ENCODE data around the gene ZNF618.
"Not testable (repeated sequence)": the region's sequence is repeated elsewhere in the genome, so short reads cannot be mapped to it uniquely, and the experiment has no call there.

ZNF618 gene

DNA sequence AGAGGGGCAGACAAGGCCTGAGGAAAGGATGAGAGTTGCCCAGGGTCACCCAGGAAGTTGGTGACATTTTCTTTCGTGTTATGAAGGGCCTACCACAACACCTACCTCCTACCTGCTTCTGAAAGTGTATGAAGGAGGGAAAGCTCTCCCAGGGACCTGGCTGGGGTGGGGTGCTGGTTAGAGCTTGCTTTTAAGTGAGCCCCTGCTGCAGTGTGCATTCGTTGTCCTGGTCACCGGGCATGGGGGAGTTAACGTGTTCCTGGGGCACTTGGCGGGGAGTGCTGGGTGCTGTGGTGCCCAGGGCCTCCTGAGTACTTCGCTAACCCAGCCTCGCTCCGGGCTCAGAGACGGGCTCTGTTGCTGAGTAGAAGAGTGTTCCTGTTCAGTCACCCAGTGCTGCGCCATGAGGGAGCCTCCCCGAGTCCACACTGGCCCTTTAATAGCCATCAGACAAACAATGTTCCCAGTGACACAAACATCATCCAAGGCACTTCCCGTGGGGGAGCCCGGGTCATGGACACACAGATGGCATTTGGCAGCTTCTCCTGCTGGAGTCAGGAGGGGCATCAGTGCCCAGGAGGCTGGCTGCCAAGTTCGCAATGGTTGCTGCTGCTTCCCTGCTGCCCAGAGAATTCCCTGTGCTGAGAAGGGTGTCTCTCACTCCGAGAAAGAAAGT is 116.3 kb downstream of the ZNF618 start:
- DNase-seq: no peak

DNA sequence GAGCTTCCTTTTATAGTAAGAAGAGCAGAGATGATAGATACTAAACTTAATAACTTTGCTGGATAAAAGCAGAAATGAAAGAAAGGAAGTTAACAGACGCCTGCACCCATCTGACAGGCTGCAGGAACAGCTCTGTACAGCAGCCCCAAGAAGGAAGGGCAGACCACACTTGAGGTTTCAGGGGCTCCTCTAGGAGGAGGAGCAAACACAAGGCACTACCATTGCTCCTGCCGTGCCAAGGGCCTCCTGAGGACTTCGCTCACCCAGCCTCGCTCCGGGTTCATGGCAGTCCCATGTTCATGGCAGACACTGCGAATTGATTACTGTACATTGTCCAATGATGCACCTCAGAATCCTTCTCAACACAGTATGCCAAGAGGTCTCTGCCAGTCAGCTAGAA is 116.9 kb downstream of the ZNF618 start:
- DNase-seq: no peak

- DNase-seq: no peak
Observed at GRCh38 chr9:113993838-113994540, 117.9 kb downstream of the ZNF618 start.

GRCh38 chr9:113995401-113995800 is 119.3 kb downstream of the ZNF618 start:
- DNase-seq: no peak

- DNase-seq: no peak
Observed at GRCh38 chr9:113995963-113996362, 119.9 kb downstream of the ZNF618 start.

- DNase-seq: no peak
Observed at GRCh38 chr9:113996531-113997001, 120.5 kb downstream of the ZNF618 start.

DNA sequence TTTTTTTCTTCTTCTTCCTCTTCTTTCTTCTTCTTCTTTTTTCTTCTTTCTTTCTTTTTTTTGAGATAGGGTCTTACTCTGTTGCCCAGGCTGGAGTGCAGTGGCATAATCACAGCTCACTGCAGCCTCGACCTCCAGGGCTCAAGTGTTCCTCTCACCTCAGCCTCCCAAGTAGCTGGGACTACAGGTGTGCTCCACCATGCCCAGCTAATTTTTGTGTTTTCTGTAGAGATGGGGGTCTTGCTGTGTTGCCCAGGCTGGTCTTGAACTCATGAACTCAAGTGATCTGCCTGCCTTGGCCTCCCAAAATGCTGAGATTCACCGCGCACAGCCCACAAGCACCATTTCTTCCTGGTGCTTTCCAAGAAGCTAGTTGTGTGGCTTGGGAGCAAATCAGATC is 121.0 kb downstream of the ZNF618 start:
- not testable (repeated sequence) for DNase-seq

DNA sequence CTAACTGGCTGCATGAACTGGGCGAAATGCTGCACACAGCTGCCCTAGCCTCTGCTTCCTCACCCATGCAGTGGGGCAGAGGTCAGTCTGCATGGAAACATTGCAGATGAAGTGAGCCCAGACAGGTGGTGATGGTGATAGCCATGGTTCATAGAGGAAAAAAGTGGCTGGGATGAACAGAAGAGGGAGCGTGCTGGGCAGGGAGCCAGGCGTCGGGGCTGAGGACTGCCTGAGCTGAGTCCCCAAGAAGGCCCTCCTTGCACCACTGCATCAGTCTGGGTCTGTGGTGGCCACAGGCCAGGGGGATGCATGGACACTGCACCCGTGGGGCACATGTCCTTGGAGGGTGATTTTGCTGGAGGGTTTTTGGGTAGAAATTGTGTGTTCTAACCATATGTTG is 121.5 kb downstream of the ZNF618 start:
- DNase-seq: no peak

DNA sequence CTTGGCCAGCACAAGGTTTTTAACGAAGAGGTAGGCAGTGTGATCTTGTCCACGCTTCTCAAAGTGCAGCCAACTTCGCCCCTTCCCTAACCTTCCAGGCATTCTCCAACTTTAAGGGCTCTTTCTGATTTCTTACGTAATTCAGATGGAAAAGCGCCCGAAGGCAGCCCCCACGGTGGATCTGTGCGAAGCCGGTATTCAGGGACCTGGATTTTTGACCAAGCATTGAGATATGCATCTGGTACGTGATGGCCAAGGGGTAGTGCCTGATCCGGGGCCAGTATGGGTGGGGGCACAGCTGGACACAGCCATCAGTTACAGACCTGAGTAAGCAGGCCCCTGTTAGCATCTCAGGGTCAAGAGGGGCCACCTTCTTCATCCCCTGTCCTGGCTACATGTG is 122.0 kb downstream of the ZNF618 start:
- no peak for DNase-seq

GRCh38 chr9:113998525-113999255 is 122.6 kb downstream of the ZNF618 start:
- no peak for DNase-seq

DNA sequence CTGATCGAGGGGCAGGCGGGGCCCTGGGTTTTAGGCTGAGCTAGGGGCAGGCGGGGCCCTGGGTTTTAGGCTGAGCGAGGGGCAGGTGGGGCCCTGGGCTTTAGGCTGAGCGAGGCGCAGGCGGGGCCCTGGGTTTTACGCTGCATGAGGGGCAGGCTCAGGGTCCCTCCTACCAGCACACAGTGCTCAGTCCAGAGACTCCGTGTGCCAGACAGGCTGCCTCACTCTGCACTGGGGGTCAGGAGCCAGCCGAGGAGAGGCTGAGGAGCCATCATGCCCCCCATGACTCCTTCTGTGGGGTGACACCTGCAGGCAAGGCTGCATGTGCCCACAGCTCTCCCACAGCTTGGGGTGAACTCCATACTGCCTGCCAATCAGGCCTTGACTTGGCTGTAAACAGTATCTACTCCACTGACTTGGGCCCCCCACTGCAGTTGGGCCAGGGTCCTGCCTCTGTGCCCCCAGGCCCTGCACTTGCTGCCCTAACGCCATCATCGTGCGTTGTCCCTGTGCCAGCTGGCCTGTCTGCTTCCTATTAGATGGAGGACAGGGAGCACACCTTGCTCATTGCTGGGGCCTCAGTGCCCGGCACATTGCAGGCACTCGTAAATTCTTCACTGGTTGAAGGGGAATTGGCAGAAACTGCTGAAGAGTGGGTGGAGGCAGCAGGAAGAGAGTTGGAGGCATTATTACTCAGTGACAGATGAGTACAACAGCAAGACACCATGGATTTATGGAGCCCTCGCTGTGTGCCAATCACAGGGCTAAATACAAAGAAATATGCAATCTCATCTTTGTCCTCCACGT is 123.3 kb downstream of the ZNF618 start:
- no peak for DNase-seq

GRCh38 chr9:114000063-114000454 is 124.0 kb downstream of the ZNF618 start:
- DNase-seq: no peak

GRCh38 chr9:114000671-114001409 is 124.7 kb downstream of the ZNF618 start:
- DNase-seq: no peak

DNA sequence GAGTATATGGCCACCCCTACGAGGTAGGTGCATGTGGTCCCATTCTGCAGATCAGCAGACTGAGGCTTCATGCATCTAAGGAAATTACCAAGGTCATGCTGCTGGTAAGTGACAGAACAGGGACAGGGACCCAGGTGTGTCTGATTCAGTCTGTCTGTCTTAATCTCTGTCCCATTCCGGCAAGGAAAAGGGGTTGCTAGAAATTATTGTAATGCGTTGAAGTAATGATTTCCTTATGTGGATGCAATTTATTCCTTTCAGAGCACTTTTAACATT is 125.2 kb downstream of the ZNF618 start:
- no peak for DNase-seq

DNA sequence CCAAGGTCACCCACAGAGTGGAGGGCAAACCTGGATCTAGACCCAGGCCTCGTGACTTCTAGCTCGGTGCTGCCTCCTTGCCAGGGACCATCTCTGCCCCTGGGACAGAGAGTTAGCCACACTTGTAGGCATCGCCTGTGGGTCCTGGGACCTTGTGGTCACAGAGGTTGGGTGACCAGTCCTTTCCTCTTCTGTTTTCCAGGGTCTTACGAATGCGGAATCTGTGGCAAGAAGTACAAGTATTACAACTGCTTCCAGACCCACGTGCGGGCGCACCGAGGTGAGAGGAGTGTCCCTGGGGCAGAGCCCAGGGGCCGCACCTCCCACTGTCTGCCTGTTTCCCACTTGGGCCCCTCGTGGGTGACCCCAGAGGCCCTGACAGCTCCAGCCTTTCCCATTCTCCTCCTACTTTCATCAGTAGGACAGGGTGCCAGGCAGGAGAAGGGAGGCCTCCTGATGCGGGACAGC is 125.7 kb downstream of the ZNF618 start:
- DNase-seq: no peak

DNA sequence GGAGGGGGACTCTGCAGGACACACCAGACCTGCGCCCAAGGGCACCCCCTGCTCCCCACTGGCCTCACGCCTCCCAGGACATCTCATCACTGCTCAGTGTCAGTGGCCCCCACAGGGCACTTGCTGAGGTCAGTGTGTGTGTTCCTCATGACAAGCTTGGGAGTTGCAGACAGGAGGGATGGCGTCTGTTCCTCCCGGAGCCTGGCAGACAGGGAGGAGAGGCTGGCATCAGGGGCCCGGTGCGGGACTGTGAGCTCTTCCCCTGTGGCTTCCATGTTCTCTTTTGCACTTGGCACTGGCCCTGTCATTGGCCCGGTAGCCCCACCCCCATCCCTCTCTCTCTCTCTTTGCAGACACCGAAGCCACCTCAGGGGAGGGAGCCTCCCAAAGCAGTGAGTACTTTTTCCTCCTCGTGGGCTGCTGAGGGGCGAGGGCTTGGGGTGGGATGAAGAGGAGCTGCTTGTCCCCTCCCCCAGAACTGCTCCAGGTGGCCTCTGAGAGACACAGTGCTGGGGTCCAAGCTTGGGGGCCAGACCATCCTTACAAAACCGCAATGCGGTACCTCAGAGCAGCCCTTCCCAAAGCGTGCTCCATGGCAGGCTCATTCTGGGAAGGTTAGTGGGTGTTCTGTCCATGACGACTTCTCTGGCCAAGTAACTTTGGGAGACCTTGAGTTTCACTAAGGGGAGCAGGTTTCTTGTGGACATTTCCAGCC is 126.3 kb downstream of the ZNF618 start:
- no peak for DNase-seq

DNA sequence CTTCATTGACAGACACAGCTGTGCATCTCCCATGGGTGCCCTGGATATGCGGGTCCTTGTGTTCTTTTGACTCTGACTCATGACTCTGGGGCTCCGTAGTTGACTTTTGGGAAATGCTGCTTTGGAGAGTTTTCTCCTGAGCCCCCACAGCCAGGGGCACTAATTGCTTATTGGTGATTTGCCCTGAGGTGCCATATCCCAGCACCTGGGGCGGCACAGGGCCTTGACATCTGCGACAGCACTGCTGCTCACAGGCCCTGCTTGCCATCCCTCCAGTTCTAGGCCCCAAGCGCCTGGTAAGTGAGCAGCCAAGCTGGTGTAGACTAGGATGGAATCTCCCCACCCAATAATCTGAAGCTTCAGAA is 126.9 kb downstream of the ZNF618 start:
- no peak for DNase-seq

DNA sequence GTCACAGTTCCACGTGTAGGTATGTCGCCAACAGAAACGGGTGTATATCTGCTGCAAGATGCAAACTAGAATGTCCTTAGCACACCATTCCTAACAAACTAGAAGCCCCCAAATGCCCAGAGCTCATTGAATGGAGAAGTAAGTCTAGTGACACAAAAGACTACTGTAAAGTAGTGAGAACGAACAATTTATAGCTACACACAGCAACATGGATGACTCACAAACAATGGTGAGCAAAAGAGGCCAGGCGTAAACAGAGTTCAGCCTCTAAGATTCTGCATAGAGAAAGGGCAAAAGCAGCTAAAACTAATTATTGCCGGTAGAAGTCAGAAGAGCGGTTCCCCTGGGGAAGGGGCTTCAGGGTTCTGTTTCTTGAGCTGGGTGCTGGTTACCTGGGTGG is 127.2 kb downstream of the ZNF618 start:
- DNase-seq: no peak

DNA sequence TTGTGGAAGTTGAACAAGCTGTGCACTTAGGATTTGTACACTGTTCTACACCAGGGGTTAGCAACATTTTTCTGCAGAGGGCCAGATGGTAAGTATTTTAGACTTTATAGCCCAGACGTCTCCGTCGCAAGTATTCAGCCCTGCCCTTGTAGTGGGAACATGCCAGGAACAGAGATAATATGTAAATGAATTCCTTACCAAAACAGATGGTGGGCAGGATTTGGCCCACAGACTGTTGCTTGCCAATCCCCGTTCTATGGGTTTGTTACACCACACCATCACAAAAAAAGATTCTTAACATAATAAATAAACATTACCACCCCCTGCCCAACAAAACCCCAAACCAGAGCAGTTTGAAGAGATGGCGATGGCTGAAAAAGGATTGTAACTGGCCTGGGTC is 127.6 kb downstream of the ZNF618 start:
- no peak for DNase-seq

GRCh38 chr9:114004221-114004716 is 128.2 kb downstream of the ZNF618 start:
- DNase-seq: no peak

DNA sequence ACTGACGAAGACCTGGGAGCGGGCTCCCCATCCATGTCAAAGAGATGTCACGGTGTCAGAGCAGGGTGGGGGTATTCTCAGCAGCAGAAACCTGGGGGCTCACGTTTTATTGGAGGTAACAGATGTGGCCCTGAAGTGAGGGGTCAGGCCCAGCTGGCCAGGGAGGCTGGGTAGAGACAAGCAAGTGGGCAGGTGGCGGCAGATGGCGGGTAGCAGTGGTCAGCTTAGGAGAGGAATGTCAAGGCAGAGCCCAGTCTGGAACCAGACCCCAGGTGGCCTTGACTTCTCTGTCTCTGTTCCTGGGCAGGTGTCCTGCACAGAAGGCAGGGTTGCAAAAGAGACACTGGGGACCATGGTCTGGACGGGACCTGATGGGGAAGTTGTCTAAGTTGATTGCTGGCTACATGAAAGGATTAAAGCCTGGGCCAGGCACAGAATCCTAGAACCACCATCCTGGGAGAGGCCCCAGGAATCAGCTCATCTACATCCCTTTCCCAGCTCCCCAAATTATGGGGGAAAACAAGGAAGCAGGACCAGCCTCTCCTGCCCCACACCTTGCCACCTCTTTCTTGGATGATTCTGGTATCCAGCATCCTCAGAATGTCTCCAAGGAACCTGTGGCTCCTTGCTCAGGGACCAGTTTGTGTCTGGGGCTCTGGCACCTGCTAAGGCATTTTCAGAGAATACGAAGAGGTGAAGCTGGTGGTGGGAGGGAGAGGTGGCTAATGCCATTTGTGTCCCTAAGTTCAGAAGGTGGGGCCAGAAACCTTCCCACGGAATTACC is 129.5 kb downstream of the ZNF618 start:
- DNase-seq: no peak
